Activated CD4-positive, alpha-beta T cell treated with anti-CD3 and anti-CD28 coated beads, Interleukin-2, amount 10 ng/mL, durations not matched to agents 24 days and 14 days (primary cell): ENCODE data around the gene STK38. TPM values are rescaled to one million over a fixed set of nuclear protein-coding genes. Genes with fewer than 3 reads are reported as not detected.
A peak's percentile ranks its signal among the peaks of the same experiment; 100 is the strongest.
"Not testable (repeated sequence)": the region's sequence is repeated elsewhere in the genome, so short reads cannot be mapped to it uniquely, and the experiment has no call there.

Source experiments
- DNase-seq: peaks from one replicate; pipeline ENCODE4 v3.0.0; 2022
- H3K27ac Mint-ChIP-seq: one replicate; pipeline ENCODE4 v1.8.0; 2022; ENCODE audit warnings: mild to moderate bottlenecking, mixed read lengths
- H3K27me3 Mint-ChIP-seq: one replicate; pipeline ENCODE4 v1.8.0; 2022; ENCODE audit warnings: mixed read lengths
- H3K36me3 Mint-ChIP-seq: one replicate; pipeline ENCODE4 v1.8.0; 2022; ENCODE audit warnings: low read depth, mild to moderate bottlenecking, mixed read lengths
- H3K4me1 Mint-ChIP-seq: one replicate; pipeline ENCODE4 v1.8.0; 2021; ENCODE audit warnings: mixed read lengths
- H3K4me3 Mint-ChIP-seq: one replicate; pipeline ENCODE4 v1.8.0; 2022; ENCODE audit warnings: mild to moderate bottlenecking, moderate library complexity, mixed read lengths
- H3K9me3 Mint-ChIP-seq: one replicate; pipeline ENCODE4 v1.8.0; 2021; ENCODE audit warnings: mixed read lengths
- intact Hi-C: fragments of 100-400 bp; cut with micrococcal nuclease; formaldehyde crosslinking; loops from one replicate; pipeline ENCODE4 v1.15.1; 2023
- total RNA-seq: library from RNA; stranded (reverse); gene quantifications from 2 replicates; pipeline ENCODE4 v1.2.3, GENCODE V29; 2022

The STK38 gene
- total RNA-seq, 1 donor from 2014 or later, result 20.7 TPM

- no peak overlapping the region for H3K27ac Mint-ChIP-seq
- H3K36me3 Mint-ChIP-seq, result peaks cover 36% of the 10 kb centered on the region
- intact Hi-C loops, result no loop called here
- no peak overlapping the region for H3K4me3 Mint-ChIP-seq
- H3K4me1 Mint-ChIP-seq, result peaks cover 3% of the 10 kb centered on the region
- no peaks in the 10 kb centered on the region for H3K27me3 Mint-ChIP-seq
- no peaks in the 10 kb centered on the region for H3K9me3 Mint-ChIP-seq
- DNase-seq, result no peak
These were observed 77.3 kb downstream of the STK38 start for GRCh38 chr6:36469946-36470345.

GRCh38 chr6:36469148-36469661 is 78.1 kb downstream of the STK38 start:
- DNase-seq, result no peak
- Mint-ChIP-seq H3K4me3 (no peak overlapping the region), H3K27ac (no peak overlapping the region), H3K36me3 (peaks cover 32% of the 10 kb centered on the region), H3K9me3 (no peaks in the 10 kb centered on the region), H3K27me3 (no peaks in the 10 kb centered on the region), H3K4me1 (peaks cover 8% of the 10 kb centered on the region)
- intact Hi-C loops, result no loop called here

DNA sequence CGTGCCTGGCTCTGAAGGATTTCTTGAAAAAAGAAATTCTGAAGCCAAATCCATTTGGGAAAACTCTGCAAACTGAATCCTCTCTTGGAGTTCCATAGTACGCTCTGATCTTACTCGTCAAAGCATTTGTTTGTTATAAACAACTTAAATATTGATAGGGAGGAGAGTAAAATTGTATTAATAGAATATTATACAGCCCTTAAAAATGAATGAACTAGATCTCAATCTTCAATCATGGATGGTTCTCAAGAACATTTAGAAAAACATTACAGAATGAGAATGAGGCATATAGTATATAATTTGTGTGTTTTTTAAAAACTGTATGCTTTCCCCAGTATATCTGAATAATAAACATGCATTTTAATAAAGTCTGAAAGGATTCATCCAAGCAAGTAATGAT is 79.7 kb downstream of the STK38 start:
- Mint-ChIP-seq H3K36me3 (peaks cover 33% of the 10 kb centered on the region), H3K4me3 (no peak overlapping the region), H3K27me3 (no peaks in the 10 kb centered on the region), H3K9me3 (no peaks in the 10 kb centered on the region), H3K4me1 (peaks cover 8% of the 10 kb centered on the region), H3K27ac (no peak overlapping the region)
- DNase-seq, result no peak
- intact Hi-C loops, result no loop called here

DNA sequence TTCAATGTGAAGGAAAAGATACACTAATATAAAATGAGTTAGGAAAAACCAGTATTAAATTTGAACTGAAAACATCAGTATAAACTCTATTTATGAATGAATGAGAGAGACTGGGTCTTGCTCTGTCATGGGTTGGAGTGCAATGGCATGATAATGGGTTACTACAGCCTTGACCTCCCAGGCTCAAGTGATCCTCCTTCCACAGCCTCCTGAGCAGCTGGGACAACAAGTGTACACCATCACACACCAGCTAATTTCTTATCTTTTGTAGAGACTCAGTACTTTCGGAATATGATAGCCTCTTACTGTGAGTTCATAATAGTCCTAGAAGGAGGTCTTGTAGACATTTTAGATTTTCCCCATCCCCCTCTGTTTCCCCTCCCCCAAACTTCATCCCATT is 83.0 kb downstream of the STK38 start:
- no peak for DNase-seq
- H3K4me3 Mint-ChIP-seq, result no peak overlapping the region
- no peak overlapping the region for H3K27ac Mint-ChIP-seq
- H3K9me3 Mint-ChIP-seq, result no peaks in the 10 kb centered on the region
- H3K27me3 Mint-ChIP-seq, result no peaks in the 10 kb centered on the region
- H3K36me3 Mint-ChIP-seq, result peaks cover 31% of the 10 kb centered on the region
- intact Hi-C loops, result no loop called here
- H3K4me1 Mint-ChIP-seq, result peaks cover 8% of the 10 kb centered on the region

DNA sequence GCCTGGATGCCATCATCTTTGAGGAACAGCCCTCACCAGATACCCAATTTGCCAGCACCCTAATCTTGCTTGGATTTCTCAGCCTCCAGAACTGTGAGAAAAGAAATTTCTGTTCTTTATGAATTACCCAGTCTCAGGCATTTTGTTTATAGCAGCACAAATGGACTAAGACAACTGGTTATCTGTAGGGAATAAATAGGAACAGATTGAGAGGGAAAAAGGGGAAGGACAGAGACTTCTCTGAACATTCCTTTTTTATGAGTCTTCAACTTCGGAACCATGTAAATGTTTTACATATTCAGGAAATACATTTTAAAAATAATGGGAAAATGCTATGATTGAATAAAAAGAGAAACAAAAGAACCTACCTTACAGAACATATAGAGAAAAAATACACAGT is 83.6 kb downstream of the STK38 start:
- Mint-ChIP-seq H3K36me3 (peaks cover 30% of the 10 kb centered on the region), H3K27ac (no peak overlapping the region), H3K27me3 (no peaks in the 10 kb centered on the region), H3K4me3 (no peak overlapping the region), H3K9me3 (no peaks in the 10 kb centered on the region), H3K4me1 (peaks cover 6% of the 10 kb centered on the region)
- DNase-seq, result no peak
- intact Hi-C loops, result no loop called here

DNA sequence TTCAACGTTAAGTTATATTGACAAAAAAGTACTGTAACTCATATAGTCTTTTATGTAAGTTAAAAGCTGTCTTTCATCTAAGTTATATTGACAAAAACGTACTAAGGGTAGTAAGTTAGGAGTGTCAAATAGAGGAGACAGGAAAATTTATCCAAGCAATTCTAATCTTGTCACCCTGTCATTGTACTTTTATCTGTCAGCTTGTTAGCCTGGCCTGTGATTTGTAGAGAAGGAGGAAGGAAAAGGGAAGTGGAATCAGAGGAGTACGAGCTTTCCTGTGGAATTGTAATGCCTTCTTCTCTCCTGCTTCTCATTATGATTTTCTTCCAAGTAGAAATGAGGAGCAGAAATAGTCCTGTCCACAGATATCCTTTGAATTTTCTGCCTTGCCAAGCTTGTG is 85.6 kb downstream of the STK38 start:
- Mint-ChIP-seq H3K36me3 (peaks cover 31% of the 10 kb centered on the region), H3K4me3 (no peak overlapping the region), H3K9me3 (no peaks in the 10 kb centered on the region), H3K27ac (no peak overlapping the region), H3K27me3 (no peaks in the 10 kb centered on the region), H3K4me1 (peaks cover 10% of the 10 kb centered on the region)
- DNase-seq, result no peak
- intact Hi-C loops, result no loop called here

DNA sequence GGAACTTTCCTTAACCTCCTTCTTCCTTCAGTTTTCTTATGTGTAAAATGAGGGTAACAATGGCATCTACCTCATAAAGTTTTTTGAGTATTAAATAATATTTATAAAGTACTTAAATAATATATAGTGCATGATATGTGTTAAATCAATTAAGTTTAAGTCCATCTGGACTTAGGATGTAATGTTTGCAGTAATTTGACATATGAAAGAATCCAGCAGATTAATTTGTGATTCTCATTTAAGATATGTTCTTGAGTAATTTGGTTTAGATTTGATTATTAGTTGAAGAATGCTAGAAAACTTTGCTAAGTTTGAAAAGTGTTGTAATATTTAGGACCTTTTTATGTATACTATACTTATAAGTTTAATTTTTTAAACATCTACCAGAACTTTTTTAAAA is 86.4 kb downstream of the STK38 start:
- intact Hi-C loops, result no loop called here
- Mint-ChIP-seq H3K36me3 (peaks cover 27% of the 10 kb centered on the region), H3K27me3 (no peaks in the 10 kb centered on the region), H3K9me3 (no peaks in the 10 kb centered on the region), H3K27ac (no peak overlapping the region), H3K4me3 (no peak overlapping the region), H3K4me1 (peaks cover 10% of the 10 kb centered on the region)
- no peak for DNase-seq

DNA sequence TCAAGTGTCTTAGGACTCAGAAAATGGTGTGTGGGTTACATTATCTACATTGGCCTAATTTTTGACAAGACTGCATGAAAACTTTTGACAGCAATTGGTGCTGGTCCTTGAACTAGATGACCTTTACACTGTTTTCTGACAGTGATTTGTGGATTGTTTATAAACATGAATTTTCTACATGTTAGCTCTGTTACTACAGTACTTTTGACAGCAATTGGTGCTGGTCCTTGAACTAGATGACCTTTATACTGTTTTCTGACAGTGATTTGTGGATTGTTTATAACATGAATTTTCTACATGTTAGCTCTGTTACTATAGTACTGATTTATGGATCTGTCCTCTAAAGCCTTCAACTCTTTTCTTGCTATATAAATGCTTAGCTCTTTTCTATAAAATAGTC is 87.8 kb downstream of the STK38 start:
- intact Hi-C loops, result no loop called here
- Mint-ChIP-seq H3K36me3 (peaks cover 25% of the 10 kb centered on the region), H3K4me3 (no peak overlapping the region), H3K4me1 (peaks cover 8% of the 10 kb centered on the region), H3K9me3 (no peaks in the 10 kb centered on the region), H3K27ac (no peak overlapping the region), H3K27me3 (no peaks in the 10 kb centered on the region)
- no peak for DNase-seq

GRCh38 chr6:36455486-36456027 is 91.7 kb downstream of the STK38 start:
- H3K9me3 Mint-ChIP-seq, result no peaks in the 10 kb centered on the region
- H3K27ac Mint-ChIP-seq, result no peak overlapping the region
- peaks cover 16% of the 10 kb centered on the region for H3K36me3 Mint-ChIP-seq
- H3K4me1 Mint-ChIP-seq, result peaks cover 6% of the 10 kb centered on the region
- H3K27me3 Mint-ChIP-seq, result no peaks in the 10 kb centered on the region
- intact Hi-C loops, result no loop called here
- H3K4me3 Mint-ChIP-seq, result no peak overlapping the region
- no peak for DNase-seq

DNA sequence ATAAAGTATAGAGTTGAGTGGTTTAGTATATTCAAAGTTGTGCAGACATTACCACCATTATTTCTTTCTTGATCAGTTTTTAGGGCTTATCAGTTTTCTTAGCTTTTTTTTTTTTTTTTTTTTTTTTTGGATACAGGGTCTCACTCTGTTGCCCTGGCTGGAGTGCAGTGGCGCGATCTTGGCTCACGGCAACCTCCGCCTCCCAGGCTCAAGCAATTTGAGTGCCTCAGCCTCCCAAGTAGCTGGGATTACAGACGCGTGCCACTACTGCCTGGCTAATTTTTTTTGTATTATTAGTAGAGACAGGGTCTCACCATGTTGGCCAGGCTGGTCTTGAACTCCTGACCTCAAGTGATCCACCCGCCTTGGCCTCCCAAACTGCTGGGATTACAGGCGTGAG is 94.4 kb downstream of the STK38 start:
- DNase-seq, intact Hi-C loops, H3K27me3 Mint-ChIP-seq, H3K27ac Mint-ChIP-seq, H3K4me3 Mint-ChIP-seq, H3K9me3 Mint-ChIP-seq: not testable (repeated sequence)
- peaks cover 30% of the 10 kb centered on the region for H3K36me3 Mint-ChIP-seq
- H3K4me1 Mint-ChIP-seq, result peaks cover 11% of the 10 kb centered on the region

- H3K27ac Mint-ChIP-seq, H3K9me3 Mint-ChIP-seq, H3K27me3 Mint-ChIP-seq, H3K4me3 Mint-ChIP-seq, intact Hi-C loops, DNase-seq: not testable (repeated sequence)
- Mint-ChIP-seq H3K36me3 (peaks cover 37% of the 10 kb centered on the region), H3K4me1 (peaks cover 20% of the 10 kb centered on the region)
These were observed 98.1 kb downstream of the STK38 start for GRCh38 chr6:36449173-36449572.

GRCh38 chr6:36445621-36446020 is 101.7 kb downstream of the STK38 start:
- Mint-ChIP-seq H3K36me3 (peaks cover 33% of the 10 kb centered on the region), H3K4me3 (peak overlapping the region; percentile 22), H3K9me3 (no peaks in the 10 kb centered on the region), H3K4me1 (peaks cover 33% of the 10 kb centered on the region), H3K27me3 (no peaks in the 10 kb centered on the region), H3K27ac (no peak overlapping the region)
- intact Hi-C loops, result no loop called here
- DNase-seq, result no peak

DNA sequence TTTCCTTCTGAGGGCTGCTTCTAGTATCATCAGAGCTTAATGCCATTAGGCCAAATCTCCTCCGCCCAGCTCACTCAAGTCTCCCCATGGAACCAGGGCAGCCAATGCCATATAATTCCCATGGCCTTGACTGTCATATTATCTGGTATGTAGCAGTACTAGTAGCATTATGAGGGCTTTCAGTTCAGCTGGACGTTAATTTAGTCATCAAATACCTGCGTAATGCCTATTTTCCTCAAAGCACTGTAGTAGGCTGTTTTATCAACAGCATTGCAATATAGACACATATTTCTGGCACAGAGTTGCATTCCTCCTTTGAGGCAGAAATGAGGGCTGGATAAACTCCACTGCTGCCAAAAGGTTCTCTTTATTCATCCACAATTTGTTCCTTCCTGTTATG is 102.8 kb downstream of the STK38 start:
- H3K36me3 Mint-ChIP-seq, result peaks cover 30% of the 10 kb centered on the region
- no peak for DNase-seq
- intact Hi-C loops, result loop anchor here (5.0 kb wide), 1 partner anchor 818 kb away; no protein-coding TSS in a partner anchor
- H3K9me3 Mint-ChIP-seq, result no peaks in the 10 kb centered on the region
- peak overlapping the region; percentile 96 for H3K4me3 Mint-ChIP-seq
- H3K27me3 Mint-ChIP-seq, result no peaks in the 10 kb centered on the region
- peaks cover 31% of the 10 kb centered on the region for H3K4me1 Mint-ChIP-seq
- H3K27ac Mint-ChIP-seq, result peak overlapping the region; percentile 93
